Activated T-cell treated with anti-CD3 and anti-CD28 coated beads, Interleukin-2, amount 50 U/mL, for 72 hours (primary cell): ENCODE results near the gene YJU2. TPM values are rescaled to one million over a fixed set of nuclear protein-coding genes. Genes with fewer than 3 reads are reported as not detected.
A peak's percentile ranks its signal among the peaks of the same experiment; 100 is the strongest.
"Not testable (repeated sequence)": the region's sequence is repeated elsewhere in the genome, so short reads cannot be mapped to it uniquely, and the experiment has no call there.

Experiments used
- ATAC-seq, 2 donors: fragments of 150-1000 bp; cut with Tn5 transposase; replicated peaks in 1 of 2; 2 replicates each; pipeline ENCODE4 v1.10.0; 2021; ENCODE audit warnings: moderate library complexity in 2 of 2, mild to moderate bottlenecking in 1 of 2
- DNase-seq, 2 donors: peaks; one replicate each; pipeline ENCODE4 v3.0.0; 2021 to 2022; ENCODE audit warnings: mixed read lengths in 1 of 2
- H3K27ac Mint-ChIP-seq: one replicate; pipeline ENCODE4 v1.8.0; 2022; ENCODE audit warnings: mild to moderate bottlenecking, moderate library complexity, mixed read lengths
- H3K27me3 Mint-ChIP-seq: one replicate; pipeline ENCODE4 v1.8.0; 2022; ENCODE audit warnings: low read depth, mixed read lengths
- H3K36me3 Mint-ChIP-seq, 2 donors: one replicate each; pipeline ENCODE4 v1.8.0; 2022; ENCODE audit warnings: mixed read lengths in 2 of 2, mild to moderate bottlenecking in 1 of 2; ENCODE audit not compliant: insufficient read depth in 2 of 2
- H3K4me1 Mint-ChIP-seq: one replicate; pipeline ENCODE4 v1.8.0; 2022; ENCODE audit warnings: low read depth, mixed read lengths
- H3K4me3 Mint-ChIP-seq, 2 donors: one replicate each; pipeline ENCODE4 v1.8.0; 2022; ENCODE audit warnings: mild to moderate bottlenecking in 2 of 2, mixed read lengths in 2 of 2, moderate library complexity in 2 of 2
- H3K9me3 Mint-ChIP-seq, 2 donors: one replicate each; pipeline ENCODE4 v1.8.0; 2022; ENCODE audit warnings: mixed read lengths in 2 of 2
- total RNA-seq, 2 donors: library from RNA; stranded (reverse); gene quantifications; one replicate each; pipeline ENCODE4 v1.2.3, GENCODE V29; 2022

The YJU2 gene
- total RNA-seq, 2 donors from 2014 or later = 27.3 to 32.7 TPM

DNA sequence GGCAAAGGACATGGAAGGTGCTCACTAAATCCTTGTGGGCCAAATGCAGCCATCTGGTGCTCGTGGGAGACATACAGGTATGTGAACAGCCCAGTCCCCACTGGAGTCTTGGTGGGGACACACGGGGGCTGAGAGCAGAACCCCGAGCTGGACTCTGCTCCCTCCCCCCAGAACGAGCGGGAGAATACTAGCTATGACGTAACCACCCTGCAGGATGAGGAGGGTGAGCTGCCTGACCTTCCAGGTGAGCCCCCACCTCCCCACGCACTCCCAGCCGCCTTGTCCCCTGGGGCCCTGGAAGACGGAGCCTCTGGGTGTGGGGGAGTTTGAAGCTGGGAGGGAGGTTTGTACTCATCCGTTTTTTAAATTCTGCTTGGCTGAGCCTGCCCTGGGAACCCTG, 31.1 kb upstream of the YJU2 start:
- Mint-ChIP-seq H3K27ac (no peak overlapping the region), H3K9me3 (no peaks in the 10 kb centered on the region), H3K27me3 (no peaks in the 10 kb centered on the region), H3K4me1 (no peaks in the 10 kb centered on the region), H3K4me3 (no peak overlapping the region), H3K36me3 (peaks cover 0 to 5% of the 10 kb centered on the region in 2 donors)
- ATAC-seq (no peak), DNase-seq (no peak)

DNA sequence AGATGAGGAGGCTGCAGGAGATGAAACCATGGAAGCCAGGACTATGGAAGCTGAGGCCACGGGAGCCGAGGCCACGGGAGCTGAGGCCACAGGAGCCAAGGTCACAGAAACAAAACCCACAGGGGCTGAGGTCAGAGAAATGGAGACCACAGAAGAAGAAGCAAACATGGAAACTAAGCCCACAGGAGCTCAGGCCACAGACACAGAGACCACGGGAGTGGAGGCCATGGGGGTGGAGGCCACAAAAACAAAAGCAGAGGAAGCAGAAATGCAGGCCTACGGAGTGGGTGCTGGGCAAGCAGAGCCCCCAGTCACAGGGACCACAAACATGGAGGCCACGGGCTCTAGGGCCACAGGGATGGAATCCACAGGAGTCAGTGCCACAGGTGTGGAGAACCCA, 30.0 kb upstream of the YJU2 start:
- Mint-ChIP-seq H3K27me3 (no peaks in the 10 kb centered on the region), H3K27ac (no peak overlapping the region), H3K4me3 (no peak overlapping the region), H3K9me3 (no peaks in the 10 kb centered on the region), H3K4me1 (no peaks in the 10 kb centered on the region), H3K36me3 (peaks cover 0 to 5% of the 10 kb centered on the region in 2 donors)
- no peak for ATAC-seq
- no peak for DNase-seq

DNA sequence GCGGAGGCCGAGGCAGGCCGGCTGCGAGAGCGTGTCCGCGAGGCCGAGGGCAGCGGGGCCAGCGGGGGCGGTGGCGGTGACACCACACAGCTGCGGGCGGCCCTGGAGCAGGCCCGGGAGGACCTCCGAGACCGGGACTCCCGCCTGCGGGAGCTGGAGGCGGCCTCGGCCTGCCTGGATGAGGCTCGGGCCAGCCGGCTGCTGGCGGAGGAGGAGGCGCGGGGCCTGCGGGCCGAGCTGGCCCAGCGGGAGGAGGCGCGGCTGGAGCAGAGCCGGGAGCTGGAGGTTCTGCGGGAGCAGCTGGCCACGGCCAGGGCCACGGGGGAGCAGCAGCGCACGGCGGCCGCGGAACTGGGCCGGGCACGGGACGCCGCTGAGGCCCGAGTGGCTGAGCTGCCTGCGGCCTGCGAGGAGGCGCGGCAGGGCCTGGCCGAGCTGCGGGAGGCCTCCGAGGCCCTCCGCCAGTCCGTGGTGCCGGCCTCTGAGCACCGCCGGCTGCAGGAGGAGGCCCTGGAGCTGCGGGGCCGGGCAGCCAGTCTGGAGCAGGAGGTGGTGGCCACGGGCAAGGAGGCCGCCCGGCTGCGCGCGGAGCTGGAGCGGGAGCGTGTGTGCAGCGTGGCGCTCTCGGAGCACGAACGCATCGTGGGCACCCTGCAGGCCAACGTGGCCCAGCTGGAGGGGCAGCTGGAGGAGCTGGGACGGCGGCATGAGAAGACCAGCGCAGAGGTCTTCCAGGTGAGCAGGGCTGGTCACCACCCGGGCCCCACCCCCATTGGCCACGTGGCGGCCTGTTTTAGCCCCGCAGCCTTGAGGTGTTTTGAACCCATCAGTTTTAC, 29.2 kb upstream of the YJU2 start:
- H3K4me1 Mint-ChIP-seq = no peaks in the 10 kb centered on the region
- H3K36me3 Mint-ChIP-seq = peaks cover 0 to 5% of the 10 kb centered on the region in 2 donors
- H3K27me3 Mint-ChIP-seq = no peaks in the 10 kb centered on the region
- ATAC-seq (no peak), DNase-seq (no peak)
- no peaks in the 10 kb centered on the region for H3K9me3 Mint-ChIP-seq
- H3K27ac Mint-ChIP-seq = no peak overlapping the region
- H3K4me3 Mint-ChIP-seq = no peak overlapping the region

DNA sequence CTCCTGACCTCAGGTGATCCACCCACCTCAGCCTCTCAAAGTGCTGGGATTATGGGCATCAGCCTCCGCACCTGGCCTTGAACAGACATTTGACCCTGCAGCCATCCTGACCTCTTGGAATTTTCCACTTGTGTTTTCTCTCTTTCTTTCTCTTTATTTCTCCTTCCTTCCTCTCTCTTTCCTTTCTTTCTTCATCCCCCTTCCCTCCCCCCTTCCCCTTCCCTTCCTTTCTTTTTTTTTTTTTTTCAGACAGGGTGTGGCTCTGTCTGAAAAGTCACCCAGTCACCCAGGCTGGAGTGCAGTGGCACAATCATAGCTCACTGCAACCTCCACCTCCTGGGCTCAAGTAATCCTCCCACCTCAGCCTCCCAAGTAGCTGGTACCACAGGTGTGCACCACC, 28.4 kb upstream of the YJU2 start:
- not testable (repeated sequence) for H3K27ac Mint-ChIP-seq, H3K36me3 Mint-ChIP-seq, DNase-seq, H3K4me1 Mint-ChIP-seq, H3K9me3 Mint-ChIP-seq, ATAC-seq, H3K4me3 Mint-ChIP-seq, H3K27me3 Mint-ChIP-seq

DNA sequence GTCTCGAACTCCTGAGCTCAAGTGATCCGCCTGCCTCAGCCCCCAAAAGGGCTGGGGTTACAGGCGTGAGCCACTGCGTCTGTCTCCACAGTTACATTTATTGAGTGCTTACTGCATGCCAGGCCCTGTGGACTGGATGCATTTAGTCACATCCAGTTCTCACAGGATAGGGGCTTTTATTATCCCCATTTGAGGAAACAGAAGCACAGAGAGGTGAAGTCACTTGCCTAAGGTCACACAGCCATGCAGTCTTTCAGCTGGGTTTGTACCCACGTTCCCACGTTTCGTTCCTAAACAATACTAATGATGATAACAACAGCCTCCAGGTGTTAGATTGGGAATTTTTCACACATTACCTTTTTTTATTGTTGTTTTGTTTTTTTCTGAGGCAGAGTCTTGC, 26.7 kb upstream of the YJU2 start:
- Mint-ChIP-seq H3K4me3 (no peak overlapping the region), H3K27me3 (no peaks in the 10 kb centered on the region), H3K9me3 (no peaks in the 10 kb centered on the region), H3K4me1 (no peaks in the 10 kb centered on the region), H3K27ac (no peak overlapping the region), H3K36me3 (peaks cover 0 to 5% of the 10 kb centered on the region in 2 donors)
- ATAC-seq (no peak), DNase-seq (no peak)

DNA sequence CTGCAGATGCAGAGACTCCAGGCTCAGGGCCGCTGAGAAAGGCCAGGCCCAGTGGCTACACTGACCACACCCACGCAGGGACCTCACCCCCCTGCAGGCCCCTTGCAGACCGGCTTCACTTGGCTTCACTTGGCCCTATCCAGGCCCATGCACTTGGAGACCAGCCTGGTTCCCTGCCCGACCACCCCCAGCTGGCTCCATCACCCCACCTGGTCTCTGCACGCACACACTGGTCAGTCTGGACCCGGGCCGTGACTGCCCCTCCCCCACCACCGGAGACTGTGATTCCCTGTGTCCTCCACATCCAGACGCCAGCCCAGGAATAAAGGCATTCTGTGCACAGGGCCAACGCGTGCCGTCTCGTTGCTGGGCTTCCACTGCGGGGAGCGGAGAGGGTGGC, 22.4 kb upstream of the YJU2 start:
- H3K27me3 Mint-ChIP-seq = no peaks in the 10 kb centered on the region
- DNase-seq (no peak), ATAC-seq (no peak)
- no peaks in the 10 kb centered on the region for H3K9me3 Mint-ChIP-seq
- no peak overlapping the region for H3K4me3 Mint-ChIP-seq
- no peaks in the 10 kb centered on the region for H3K36me3 Mint-ChIP-seq
- peaks cover 8% of the 10 kb centered on the region for H3K4me1 Mint-ChIP-seq
- no peak overlapping the region for H3K27ac Mint-ChIP-seq

DNA sequence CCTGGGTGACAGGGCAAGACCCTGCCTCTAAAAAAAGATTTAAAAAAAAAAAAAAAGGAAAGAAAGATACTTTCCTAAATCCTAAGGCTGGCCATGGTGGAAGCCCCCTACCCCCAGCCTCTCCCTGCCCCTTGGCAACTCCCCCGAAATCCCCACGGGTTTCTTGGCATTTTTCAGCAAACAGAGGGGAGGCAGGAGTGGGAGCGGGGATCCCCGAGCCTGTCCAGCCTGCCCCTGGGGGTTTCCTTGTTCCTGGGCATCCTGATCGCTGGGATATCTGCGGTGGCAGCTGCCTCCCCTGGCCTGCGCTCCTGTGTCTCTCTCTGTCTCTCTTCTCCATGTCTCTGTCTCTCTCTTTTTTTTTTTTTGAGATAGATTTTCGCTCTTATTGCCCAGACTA, 21.0 kb upstream of the YJU2 start:
- DNase-seq (no peak), ATAC-seq (no peak)
- no peaks in the 10 kb centered on the region for H3K9me3 Mint-ChIP-seq
- no peaks in the 10 kb centered on the region for H3K36me3 Mint-ChIP-seq
- H3K27ac Mint-ChIP-seq = no peak overlapping the region
- peak overlapping the region in 1 of 2 donors; percentile 5 for H3K4me3 Mint-ChIP-seq
- H3K4me1 Mint-ChIP-seq = peaks cover 8% of the 10 kb centered on the region
- no peaks in the 10 kb centered on the region for H3K27me3 Mint-ChIP-seq

DNA sequence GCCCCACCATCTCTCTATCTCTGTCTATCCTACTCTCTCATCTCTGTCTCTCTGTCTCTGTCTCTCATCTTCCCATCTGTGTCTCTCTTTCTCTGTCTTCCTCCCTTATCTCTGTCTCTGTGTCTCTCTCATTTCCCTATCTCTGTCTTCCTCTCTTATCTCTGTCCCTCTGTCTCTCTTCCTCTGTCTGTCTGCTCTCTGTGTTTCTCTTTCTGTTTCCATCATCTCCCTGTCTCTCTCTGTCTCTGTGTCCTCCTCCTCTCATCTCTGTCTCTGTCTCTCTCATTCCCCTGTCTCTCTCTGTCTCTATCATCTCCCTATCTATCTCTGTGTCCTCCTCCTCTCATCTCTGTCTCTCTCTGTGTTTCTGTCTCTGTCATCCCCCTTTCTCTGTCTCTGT, 19.1 kb upstream of the YJU2 start:
- ATAC-seq (no peak), DNase-seq (no peak)
- peaks cover 12% of the 10 kb centered on the region for H3K4me1 Mint-ChIP-seq
- H3K9me3 Mint-ChIP-seq = no peaks in the 10 kb centered on the region
- no peaks in the 10 kb centered on the region for H3K36me3 Mint-ChIP-seq
- no peaks in the 10 kb centered on the region for H3K27me3 Mint-ChIP-seq
- no peak overlapping the region for H3K4me3 Mint-ChIP-seq
- H3K27ac Mint-ChIP-seq = no peak overlapping the region

DNA sequence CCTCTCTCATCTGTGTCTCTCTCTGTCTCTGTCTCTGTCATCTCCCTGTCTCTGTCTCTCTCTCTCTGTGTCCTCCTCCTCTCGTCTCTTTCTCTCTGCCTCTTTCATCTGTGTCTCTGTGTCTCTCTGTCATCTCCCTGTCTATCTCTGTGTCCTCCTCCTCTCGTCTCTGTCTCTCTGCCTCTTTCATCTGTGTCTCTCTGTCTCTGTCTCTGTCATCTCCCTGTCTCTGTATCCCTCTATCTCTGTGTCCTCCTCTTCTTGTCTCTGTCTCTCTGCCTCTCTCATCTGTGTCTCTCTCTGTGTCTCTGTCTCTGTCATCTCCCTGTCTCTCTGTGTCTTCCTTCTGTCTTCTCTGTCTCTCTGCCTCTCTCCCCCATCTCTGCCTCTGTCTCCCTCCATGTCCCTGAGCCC, 18.1 kb upstream of the YJU2 start:
- no peak overlapping the region for H3K4me3 Mint-ChIP-seq
- no peaks in the 10 kb centered on the region for H3K27me3 Mint-ChIP-seq
- DNase-seq (no peak), ATAC-seq (no peak)
- H3K9me3 Mint-ChIP-seq = no peaks in the 10 kb centered on the region
- H3K36me3 Mint-ChIP-seq = no peaks in the 10 kb centered on the region
- peaks cover 17% of the 10 kb centered on the region for H3K4me1 Mint-ChIP-seq
- no peak overlapping the region for H3K27ac Mint-ChIP-seq

DNA sequence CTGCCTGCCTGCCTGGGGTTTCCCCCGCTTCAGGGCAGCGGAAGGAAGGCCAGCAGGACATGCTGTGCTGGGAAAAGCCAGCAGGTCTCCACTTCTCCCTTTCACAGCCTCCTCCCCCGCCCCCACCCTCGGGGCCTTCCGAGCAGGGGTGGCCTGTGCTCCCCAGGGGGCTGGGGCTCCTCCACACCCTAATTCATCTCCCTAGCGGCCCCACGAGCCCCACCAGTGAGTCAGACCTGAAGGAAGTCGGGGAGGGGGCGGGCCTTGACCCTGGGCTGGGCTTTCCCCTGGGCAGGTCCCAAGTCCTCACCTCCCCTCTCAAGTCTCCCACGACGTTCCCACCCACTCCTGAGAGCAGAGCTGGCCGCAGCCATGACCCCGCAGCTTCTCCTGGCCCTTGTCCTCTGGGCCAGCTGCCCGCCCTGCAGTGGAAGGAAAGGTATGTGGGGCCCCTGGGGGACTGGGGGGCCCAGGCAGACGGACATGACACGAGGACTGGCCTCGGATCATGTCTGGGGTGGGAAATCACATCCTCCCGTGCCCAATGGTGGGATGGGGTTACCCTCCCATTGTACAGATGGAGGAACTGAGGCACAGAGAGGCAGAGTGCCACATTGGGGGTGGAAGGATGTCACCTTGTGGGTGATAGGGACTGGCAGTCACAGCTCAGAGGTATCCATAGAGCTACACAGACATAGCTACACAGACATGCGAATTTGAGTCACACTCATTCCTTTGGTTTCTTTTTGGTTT, 17.5 kb upstream of the YJU2 start, which contains the start of gene EBI3:
TSS of gene EBI3 (plus strand) at position 345 of the 753 bp plus-strand sequence. CDS start at position 373, 28 bp downstream.
- Mint-ChIP-seq H3K4me1 (peaks cover 17% of the 10 kb centered on the region), H3K9me3 (no peaks in the 10 kb centered on the region), H3K27ac (peak within 1 kb of the TSS; percentile 43), H3K27me3 (no peaks in the 10 kb centered on the region), H3K36me3 (peaks cover 0 to 1% of the 10 kb centered on the region in 2 donors), H3K4me3 (no peak within 1 kb of the TSS)
- DNase-seq (peak; percentile 85 to 88), ATAC-seq (peak; percentile 88 to 91)

DNA sequence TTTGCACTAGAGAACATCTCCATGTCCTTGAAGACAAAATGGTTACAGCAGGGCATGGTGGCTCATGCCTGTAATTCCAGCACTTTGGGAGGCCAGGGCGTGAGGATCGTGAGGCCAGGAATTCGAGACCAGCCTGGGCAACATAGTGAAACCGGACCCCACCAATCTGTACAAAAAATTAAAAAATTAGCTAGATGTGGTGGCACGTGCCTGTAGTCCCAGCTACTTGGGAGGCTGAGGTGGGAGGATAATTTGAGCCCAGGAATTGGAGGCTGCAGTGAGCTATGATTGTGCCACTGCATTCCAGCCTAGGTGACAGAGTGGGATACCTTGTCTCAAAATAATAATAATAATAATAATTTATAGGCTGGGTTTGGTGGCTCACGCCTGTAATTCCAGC, 16.6 kb upstream of the YJU2 start:
- peaks cover 17% of the 10 kb centered on the region for H3K4me1 Mint-ChIP-seq
- not testable (repeated sequence) for H3K4me3 Mint-ChIP-seq

DNA sequence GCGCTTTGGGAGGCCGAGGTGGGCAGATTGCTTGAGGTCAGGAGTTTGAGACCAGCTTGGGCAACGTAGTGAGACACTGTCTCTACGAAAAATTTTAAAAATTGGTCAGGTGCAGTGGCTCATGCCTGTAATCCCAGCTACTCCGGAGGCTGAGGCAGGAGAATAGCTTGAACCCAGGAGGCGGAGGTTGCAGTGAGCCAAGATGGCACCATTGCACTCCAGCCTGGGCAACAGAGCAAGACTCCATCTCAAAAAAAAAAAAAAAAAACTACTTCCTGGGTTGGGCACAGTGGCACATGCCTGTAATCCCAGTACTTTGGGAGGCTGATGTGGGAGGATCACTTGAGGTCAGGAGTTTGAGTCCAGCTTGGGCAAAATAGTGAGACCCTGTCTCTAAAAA, 15.4 kb upstream of the YJU2 start:
- H3K9me3 Mint-ChIP-seq, H3K27me3 Mint-ChIP-seq, H3K27ac Mint-ChIP-seq, DNase-seq, H3K4me3 Mint-ChIP-seq, ATAC-seq, H3K36me3 Mint-ChIP-seq: not testable (repeated sequence)
- peaks cover 11% of the 10 kb centered on the region for H3K4me1 Mint-ChIP-seq

More for the DNA sequence above, 16.6 kb upstream of the YJU2 start:
- H3K9me3 Mint-ChIP-seq, H3K27ac Mint-ChIP-seq, H3K27me3 Mint-ChIP-seq, ATAC-seq, DNase-seq, H3K36me3 Mint-ChIP-seq: not testable (repeated sequence)

DNA sequence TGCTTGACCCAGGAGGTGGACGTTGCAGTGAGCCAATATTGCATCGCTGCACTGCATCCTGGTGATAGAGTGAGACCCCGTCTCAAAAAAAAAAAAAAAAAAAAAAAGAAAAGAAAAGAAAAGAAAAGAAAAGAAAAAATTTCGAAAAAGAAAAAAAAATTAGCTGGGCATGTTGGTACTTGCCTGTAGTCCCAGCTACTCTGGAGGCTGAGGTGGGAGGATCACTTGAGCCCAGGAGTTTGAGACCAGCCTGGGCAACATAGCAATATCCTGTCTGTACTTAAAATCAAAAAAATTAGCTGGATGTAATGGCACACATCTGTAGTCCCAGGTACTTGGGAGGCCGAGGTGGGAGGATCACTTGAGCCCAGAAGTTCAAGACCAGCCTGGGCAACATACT, 14.7 kb upstream of the YJU2 start:
- H3K4me3 Mint-ChIP-seq = peak overlapping the region in 1 of 2 donors; percentile 13
- not testable (repeated sequence) for H3K27ac Mint-ChIP-seq, H3K36me3 Mint-ChIP-seq, ATAC-seq, H3K27me3 Mint-ChIP-seq, H3K9me3 Mint-ChIP-seq, H3K4me1 Mint-ChIP-seq, DNase-seq
